Activated T-helper 1 cell treated with anti-CD3 and anti-CD28 coated beads, Interleukin-2, amount 50 U/mL, for 16 hours (primary cell): ENCODE results near the gene ERMN.
"Not testable (repeated sequence)": the region's sequence is repeated elsewhere in the genome, so short reads cannot be mapped to it uniquely, and the experiment has no call there.

ENCODE experiments used
- DNase-seq, 2 donors: peaks; one replicate each; pipeline ENCODE4 v3.0.0-alpha.2; 2020; ENCODE audit warnings: low read depth in 1 of 2, low spot score in 1 of 2

Gene ERMN

DNA sequence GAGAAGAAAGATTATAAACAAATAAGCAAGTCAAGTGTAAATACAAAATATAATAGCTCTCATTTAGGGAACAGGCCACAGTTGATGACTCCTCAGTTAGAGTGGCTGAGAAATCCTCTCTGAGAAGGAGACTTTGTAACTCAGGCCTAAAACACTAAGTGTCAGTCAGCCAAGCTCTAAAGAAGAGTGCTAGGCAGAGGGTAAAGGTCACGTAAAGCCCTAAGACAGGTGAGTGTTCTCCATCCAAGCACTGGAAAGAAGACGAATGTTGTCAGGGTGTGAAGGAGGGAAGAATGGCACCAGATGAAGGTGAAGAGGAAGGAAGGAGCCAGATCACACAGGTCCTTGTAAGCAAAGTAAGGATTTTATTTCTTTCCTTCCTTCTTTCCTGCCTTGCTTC is 24.3 kb downstream of the ERMN start:
- no peak for DNase-seq

DNA sequence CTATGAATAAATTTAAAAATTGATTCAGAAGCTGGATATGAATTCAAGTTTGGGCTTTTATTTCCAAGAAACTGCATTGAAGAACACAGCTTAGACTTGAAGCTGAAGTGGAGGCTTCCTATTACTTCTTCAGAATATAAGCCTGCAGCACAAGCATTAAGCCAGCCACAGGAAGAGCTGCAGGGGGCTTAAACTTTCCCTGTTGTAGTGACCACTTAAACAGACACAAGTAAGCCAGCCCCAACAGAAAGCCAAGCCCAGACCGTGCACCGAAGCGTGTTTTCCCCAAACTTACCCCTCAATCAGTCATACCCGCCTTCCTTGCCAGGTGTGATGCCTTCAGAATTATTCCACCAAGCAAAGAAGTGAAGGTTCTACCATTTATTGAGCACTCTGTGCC is 28.7 kb downstream of the ERMN start:
- no peak for DNase-seq

GRCh38 chr2:157296490-157296889 is 29.1 kb downstream of the ERMN start:
- no peak for DNase-seq

- DNase-seq, result no peak
Measured at GRCh38 chr2:157292853-157293252, 32.8 kb downstream of the ERMN start.

DNA sequence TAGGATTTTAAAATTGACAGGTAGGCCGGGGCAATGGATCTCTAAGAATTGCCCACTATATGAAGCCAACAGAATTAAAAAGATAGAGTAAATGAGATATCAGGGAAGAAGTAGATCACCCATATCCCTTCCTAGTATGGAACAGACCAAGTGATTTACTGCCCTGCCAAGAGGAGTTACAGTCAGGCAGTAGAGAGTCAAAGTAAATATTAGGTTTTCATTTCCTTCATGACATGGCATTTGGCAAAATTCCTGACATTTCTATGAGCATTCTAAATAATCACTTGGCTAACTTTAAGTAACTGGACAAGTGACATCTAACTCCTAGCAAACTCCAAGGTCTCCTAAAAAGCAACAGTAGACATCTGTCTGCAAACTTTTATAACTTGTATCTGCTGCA is 34.6 kb downstream of the ERMN start:
- no peak for DNase-seq

DNA sequence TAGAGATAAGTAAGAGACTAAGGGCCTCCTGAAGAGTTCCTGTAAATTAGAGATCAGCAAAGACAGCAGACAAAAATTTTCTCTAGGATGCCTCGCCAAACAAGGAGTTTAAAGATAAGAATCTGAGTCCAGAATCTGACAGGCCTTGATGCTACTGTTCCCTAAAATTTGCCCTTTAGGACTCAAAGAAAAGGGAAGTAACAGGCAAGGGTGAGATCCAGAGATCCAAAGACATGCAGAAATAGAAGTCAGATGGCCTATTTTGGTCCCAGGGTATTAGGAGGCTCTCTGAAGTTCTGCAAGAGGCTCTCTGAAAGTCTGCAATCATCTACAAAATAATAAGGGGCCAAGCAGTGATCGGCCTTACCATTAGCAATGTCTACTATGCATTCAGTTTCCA is 35.1 kb downstream of the ERMN start:
- DNase-seq, result no peak

DNA sequence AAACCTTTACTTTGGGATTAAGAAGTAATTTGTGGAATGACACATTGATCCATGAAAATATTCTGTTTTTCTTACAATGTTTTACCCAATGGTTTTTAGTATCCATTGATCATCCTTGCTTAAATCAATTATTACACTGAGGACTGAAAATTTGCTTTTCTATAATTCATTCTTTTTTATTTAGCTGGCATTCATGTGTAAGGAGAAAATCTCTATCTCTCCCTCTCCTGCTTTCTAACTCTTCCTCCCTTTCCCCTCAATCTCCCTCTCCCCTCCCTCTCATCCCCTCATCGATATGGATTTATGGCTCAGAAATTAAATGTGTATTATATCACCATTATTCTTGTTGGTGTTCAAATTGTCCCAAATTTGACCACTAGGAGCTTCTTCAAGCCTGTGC is 38.5 kb downstream of the ERMN start:
- no peak for DNase-seq

DNA sequence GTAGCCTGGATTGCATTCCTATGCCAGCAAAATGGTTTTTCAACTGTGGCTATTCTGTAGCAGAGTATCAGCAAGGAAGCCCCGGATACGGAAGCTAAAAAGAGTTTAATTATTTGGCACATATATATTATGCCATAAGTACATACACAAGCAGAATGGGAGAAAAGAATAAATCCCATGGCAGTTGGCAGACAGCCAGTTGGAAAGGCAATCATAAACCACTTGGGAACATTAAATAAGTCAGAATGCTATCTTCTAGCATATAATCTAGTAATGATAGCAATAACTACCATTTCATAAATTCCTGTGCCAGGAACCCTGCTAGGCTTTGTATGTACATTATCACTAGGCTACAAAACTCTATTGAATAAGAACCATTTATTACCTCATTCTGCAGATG is 42.2 kb downstream of the ERMN start:
- no peak for DNase-seq

DNA sequence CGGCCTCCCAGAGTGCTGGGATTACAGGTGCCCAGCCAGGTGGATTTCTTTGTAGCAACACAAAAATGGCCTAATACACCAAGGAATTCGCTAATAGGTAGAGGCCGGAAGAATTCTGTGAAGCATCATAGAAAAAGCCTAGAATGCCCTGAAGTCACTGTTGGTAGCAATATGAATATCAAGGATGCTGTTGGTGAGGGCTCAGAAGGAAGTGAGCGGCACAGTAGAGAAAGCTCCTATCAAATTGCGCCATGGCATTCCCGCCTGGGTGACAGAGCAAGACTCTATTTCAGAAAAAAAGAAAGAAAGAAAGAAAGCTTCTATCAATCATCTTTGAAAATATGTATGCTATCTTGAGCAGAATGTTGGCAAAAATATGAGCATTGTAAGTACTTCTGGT is 44.3 kb downstream of the ERMN start:
- DNase-seq, result no peak

- not testable (repeated sequence) for DNase-seq
Measured at GRCh38 chr2:157279311-157279710, 46.3 kb downstream of the ERMN start.

DNA sequence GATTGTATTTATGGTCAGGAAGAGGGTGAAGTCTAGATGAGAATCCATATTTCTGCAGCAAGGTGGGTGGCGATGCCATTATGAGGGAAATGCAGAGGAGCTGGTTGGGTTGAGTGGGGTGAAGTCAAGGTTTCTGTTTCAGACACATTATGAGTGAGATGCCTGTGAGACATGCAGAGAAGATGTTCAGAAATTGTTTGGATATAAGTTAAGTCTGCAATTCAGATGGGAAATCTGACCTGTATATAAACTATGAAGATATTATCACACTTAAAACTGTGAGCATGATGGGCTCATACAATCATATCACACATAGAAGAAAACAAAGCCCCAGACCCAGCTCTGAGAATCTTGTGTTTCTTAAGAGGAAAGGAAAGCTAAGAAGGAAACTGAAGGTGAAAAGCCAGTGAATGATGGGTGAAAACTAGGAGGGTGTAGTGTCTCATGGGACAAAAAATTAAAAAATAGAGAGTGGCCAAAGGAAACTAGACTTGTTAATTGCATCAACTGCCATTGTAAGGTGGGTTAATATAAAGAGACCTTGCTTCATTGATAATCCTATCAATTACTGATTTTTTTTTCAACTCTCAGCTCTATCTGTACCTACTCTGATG is 53.9 kb downstream of the ERMN start:
- no peak for DNase-seq

DNA sequence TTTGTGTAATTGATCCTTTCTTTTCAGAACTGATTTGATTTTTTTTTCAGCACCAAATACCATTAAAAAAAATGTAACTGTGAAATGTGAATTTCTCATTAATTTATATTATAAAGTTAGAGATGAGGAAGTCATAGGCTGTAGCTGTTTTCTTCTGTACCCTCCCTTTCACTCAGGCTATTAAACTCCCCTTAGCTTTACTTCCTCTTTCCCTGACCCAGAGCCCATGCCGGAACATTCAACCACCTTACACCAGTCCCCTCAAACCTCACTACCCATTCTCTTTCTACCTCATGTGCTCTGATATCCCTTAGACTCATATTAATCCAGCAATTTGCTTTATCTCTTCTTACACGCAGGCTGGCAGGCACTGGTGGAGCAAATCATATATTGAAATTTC is 55.7 kb downstream of the ERMN start:
- DNase-seq, result no peak

- DNase-seq, result no peak
Measured at GRCh38 chr2:157269060-157269459, 56.6 kb downstream of the ERMN start.
